DMS114 treated with DMSO at 0.1 percent for 48 hours (cell line): Measurements from ENCODE around the gene IFNAR1.
A peak's percentile ranks its signal among the peaks of the same experiment; 100 is the strongest.

Experiments used
- DNase-seq: peaks from one replicate; lab custom pipeline; 2025; ENCODE audit not compliant: unreplicated experiment; lab: John Stamatoyannopoulos, UW

Gene IFNAR1

DNA sequence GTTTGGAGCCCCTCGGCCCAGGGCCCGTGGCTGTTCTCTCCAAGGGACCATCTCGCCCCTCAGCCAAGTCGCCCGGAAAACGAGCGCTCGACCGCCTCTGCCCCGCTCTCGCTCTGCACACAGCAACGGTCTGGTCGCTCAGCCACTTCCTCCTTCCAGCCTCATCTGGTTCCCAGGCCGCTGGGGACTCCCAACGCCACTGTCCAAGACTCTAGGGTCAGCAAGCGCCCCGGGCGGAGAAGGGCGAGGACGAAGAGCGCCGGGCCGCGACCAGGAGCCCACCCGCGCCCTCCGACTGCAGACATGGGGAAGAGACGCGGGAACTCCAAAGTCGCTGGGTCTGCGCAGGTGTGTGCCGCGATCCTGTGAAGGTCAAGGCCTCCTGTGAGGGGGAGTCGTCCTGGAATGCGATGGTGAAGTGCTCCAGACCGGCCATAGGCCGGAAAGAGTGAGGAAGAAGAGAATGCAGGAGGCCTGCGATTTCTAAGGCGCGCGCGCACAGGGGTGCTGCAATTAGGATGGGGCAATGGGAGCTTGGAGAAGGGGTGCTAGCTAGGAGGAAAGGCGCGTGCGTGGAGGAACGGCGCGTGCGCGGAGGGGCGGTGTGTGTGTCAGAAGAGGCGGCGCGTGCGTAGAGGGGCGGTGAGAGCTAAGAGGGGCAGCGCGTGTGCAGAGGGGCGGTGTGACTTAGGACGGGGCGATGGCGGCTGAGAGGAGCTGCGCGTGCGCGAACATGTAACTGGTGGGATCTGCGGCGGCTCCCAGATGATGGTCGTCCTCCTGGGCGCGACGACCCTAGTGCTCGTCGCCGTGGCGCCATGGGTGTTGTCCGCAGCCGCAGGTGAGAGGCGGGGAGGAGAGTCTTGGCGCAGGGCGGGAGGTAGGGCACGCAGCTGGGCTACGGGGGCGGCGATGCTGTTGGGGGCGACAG, at the start of gene IFNAR1:
Gene IFNAR1, plus strand, starts transcription at position 680 of the 931 bp plus-strand sequence. Its CDS starts 86 bp downstream, at position 766.
- DNase-seq, result peak; percentile 91

DNA sequence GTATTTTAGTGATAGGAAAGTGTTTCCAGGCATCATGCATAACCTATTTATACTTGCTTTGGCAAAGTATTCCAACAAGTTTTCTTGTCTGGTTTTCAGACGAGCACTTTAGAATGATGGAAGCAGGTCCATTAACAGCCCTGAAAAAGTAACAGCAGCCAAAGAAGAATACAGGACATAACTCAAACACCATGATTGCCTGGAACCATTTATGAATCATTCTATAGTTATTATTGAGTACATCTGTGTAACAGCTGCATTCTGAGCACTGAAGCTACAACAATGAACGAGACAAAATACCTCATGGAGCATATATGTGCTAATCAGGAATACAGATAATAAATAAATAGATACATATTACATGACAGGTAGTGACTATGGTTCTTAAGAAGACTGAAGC, 46.0 kb upstream of the IFNAR1 start:
- DNase-seq, result no peak

GRCh38 chr21:33279330-33279820, 45.4 kb upstream of the IFNAR1 start:
- no peak for DNase-seq

DNA sequence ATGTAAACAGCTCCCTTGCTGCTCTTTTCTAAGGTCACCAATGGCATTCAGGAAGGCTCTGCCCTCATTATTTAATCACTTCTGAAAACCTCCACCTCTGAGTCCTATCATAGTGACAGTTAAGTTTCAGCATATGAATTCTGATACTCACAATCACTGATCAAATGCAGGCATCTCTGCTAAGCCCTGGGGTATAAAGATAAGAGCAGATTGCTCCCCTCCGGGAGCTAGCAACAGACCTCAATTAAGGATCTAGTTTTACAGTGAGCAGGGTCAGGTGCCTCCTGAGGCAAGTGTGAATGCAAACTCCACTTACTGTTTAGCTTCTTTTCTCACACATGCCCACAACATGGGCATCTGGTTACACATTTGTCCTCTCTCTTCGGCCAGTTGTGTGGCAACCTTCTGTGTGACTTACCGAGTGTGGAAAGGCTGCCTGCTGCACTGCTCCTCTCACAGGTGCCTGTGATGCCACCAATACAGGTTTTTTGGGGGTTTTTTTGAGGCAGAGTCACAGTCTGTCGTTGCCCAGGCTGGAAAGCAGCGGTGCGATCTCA, 43.6 kb upstream of the IFNAR1 start:
- DNase-seq, result no peak

DNA sequence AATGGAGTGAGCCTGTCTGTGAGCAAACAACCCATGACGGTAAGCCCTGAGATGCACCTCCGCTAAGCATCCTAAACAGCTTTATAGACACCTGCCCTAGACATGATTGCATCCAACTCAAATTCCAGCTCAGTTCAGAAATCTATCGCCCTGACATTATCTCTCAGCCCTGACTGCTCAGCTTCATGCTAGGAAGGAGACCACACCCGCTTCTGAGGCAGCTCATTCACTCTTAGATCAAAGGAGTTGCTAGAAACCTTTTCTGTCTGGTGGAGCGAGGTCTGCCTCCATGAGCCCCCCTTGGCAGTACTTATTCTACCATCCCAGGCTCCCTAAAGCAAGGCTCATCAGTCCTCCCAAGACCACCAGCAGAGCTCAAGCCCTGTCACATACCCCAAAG, 41.6 kb upstream of the IFNAR1 start:
- no peak for DNase-seq

DNA sequence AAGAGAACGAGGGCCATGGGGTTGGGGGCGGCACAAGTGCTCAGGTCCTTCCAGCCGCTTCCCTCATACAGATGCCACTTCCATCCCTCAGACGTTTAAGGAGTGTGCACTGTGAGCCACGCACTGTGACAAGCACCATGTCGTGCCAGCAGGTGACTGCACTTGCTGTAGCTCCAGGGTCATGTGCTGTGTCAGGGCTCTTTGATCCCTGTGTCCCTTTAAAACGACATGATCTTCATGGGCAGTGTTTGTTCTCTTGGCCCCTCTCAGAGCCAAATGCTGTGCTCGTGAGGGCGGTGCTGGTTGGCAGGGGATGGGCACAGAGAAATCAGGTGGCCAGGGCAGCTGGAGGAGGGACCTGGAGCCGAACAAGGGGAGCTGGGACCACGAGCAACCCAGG, 38.7 kb upstream of the IFNAR1 start:
- no peak for DNase-seq

DNA sequence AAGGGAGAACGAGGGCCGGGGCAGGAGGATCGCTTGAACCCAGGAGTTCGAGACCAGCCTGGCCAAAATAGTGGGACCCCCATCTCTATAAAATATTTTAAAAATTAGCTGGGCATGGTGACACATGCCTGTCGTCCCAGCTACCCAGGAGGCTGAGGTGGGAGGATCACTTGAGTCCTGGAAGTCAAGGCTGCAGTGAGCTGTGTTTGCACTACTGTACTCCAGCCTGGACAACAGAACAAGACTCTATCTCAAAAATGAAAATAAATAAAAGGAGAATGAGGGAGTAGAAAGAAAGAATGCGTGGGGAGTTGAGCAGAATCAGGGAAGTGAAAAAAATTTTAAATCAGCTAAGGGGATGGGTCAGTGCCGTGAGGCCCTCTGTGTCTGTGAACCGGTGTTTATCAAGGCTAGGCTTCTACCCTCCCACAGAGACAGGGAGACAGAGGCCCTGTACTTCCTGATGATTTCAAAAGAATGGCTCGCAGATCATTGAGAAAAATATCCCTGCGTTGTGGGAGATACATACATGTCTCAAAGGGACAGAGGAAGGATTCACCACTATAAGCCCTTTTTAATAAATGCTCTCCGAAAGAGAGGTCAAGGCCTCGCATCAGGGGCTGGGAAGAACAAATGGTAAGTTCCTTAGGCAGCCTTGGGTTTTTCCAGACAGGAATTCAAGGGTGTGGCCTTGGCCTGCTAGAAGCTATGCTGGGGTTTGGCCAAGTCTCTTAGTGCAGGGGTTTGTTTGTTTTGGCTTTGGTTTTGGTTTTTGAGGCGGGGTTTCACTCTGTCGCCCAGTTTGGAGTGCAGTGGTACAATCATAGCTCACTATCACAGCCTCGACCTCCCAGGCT, 37.9 kb upstream of the IFNAR1 start:
- no peak for DNase-seq

- DNase-seq, result no peak
Measured at GRCh38 chr21:33289199-33289819, 35.5 kb upstream of the IFNAR1 start.

- no peak for DNase-seq
Measured at GRCh38 chr21:33290441-33290840, 34.3 kb upstream of the IFNAR1 start.

DNA sequence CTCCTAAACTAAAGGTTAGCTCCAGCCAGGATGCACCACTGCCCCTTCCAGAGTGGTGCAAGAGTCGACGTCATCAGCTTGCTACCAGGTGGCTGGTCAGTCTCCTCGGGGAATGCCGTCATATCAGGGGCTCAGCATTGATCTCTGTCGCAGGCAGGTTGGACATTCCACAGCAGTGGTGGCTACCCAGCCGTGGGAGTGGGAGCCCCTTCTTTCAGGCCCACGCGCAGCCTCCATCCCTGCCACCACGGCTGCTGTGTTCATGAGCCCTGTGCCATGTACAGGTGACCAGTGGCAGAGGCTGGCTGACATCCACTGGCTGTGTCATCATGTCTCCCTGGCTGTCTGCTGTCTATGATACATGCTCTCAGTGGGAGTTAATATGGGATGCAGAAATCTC, 33.1 kb upstream of the IFNAR1 start:
- DNase-seq, result no peak

DNA sequence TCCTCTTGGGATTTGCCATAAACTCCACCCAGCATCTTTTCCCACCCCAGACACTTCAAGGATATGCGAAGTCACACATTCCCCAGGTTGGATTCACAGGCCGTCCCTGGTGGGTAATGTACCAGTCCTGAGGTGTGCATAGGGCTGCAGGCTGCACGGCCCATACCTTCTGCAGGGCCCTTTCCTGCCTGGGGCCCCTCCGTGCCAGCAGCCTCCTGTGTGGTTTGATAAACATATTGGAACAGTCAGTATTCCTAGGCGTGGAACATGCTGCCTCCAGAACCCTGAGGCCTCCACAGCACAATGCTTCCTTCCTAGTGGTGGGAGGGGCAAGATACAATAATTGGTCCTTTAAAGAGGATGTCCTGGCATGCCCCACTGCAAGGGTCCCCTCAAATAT, 32.0 kb upstream of the IFNAR1 start:
- no peak for DNase-seq

DNA sequence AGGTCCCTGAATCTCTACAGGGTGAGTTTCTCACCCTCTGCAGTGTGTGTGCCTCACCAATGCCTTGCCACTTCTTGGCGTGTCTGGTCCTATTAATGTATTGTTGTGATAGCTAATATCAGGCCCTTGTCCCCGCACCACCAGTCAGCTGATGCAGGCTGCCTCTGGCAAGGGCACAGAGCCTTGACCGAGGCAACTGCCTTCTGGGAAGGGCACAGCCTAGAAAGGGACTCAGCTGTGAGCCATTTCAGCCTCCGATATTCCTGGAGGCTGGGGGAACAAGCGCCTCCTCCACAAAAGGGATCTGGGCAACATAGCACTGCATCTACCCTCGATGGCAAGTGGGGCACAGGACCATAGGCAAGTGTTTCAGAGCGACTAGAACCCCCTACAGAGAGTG, 31.6 kb upstream of the IFNAR1 start:
- DNase-seq, result no peak

DNA sequence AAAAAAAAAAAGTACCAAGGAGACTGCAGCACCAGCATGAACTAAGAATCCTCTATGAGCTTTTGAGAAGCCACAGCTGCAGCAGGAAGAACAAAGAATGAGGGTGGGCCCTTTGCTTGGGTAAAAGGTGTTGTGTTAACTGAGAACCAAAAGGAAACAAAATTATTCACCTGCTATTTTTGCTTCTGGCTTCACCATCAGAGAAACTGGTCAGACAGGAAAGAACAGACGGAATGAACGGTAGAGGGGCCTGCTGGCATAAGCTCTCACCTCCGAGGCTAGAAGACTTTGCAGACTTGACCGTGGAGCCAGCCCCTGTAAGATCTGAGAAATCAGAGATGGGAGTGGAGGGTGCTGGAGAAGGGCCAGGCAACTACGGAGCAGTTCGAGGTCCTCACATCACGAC, 31.0 kb upstream of the IFNAR1 start:
- no peak for DNase-seq

DNA sequence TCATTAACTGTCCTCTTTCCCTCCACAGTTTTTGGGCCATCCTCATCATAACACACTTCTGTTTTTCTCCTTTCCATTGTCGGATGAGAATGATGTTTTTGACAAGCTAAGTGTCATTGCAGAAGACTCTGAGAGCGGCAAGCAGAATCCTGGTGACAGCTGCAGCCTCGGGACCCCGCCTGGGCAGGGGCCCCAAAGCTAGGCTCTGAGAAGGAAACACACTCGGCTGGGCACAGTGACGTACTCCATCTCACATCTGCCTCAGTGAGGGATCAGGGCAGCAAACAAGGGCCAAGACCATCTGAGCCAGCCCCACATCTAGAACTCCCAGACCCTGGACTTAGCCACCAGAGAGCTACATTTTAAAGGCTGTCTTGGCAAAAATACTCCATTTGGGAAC, 28.6 kb upstream of the IFNAR1 start:
- no peak for DNase-seq

DNA sequence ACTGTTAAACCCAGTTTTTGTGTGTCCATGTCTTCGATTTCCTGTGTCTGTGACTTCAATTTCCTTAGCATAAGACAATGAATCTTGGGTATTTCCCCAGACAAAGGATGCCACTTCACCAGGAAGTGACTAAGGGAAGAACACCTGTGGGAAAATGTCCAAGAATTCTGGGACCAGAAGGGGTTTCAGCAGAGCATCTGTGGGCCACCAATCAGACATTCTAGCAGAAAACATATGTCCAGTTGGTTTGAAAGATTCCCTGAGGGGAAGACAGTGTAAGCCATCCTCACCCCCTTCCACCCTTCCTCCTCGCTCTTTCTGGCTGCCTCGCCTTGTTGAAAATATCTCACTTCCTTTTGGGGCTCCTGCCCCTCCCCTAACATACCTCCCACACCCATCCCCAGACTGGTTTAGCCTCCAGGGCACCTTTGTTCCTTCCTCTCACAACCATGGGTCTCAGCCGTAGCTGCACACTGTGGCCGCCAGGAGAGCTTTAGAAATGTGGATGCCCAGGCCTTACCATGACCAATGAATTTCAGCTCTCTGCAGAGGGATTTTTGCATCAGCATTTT, 25.5 kb upstream of the IFNAR1 start:
- no peak for DNase-seq

DNA sequence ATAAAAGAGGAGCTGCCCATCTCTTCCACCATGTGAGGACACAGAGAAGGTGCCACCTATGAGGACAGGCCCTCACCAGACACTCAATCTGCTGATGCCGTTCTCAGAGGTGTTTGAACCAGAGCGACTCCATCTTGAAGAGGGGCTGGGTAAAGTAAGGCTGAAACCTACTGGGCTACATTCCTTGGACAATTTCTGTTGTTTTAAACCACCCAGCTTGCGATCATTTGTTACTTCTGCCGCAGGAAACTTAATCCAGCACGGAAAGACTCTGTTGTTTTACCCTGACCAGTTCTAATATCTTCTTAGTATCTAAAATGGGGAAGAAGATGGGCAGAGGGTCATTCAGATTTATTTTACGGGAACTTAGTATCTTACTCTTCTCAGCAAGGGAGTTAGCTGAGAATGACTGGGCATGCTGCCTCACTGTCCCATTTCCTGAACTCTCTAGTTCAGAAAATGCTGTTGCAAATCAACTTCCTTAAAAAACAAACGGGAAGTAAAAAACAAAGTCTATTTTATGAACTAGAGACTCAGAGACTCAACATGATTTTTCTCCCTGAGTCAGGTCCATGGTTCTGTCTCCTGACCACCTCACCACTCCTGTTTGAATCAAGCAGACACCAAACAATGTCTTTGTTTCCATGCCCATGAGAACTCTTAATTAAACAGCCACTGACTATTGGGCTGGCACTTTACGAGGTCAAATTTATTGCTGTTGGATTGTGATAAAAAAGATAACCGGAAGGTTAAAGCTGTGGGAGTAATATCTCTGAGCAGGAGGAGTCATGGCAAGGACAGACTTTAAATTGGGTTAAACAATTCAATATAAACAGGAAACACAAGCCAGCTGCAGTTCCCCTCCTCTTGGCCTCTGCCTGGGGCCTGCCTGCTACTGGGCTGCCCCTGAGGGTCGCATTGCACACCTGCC, 23.8 kb upstream of the IFNAR1 start:
- no peak for DNase-seq

DNA sequence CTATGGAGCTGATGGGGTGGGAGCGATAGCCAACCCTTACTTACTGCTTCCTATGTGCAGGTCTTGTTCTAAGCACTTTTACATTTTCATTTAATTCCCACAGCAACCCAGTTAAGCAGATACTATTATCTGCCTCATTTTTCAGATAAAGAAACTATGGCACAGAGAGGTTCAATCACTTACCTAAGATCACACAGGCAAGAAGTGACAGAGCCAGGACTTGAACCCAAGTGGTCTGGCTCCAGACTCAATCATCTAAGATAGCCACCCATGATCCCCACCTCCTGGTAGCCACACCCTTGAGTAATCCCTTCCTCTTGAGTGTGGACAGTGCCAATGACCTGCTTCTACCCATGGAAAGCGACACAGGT, 23.2 kb upstream of the IFNAR1 start:
- no peak for DNase-seq

GRCh38 chr21:33302055-33302454, 22.7 kb upstream of the IFNAR1 start:
- DNase-seq, result no peak

DNA sequence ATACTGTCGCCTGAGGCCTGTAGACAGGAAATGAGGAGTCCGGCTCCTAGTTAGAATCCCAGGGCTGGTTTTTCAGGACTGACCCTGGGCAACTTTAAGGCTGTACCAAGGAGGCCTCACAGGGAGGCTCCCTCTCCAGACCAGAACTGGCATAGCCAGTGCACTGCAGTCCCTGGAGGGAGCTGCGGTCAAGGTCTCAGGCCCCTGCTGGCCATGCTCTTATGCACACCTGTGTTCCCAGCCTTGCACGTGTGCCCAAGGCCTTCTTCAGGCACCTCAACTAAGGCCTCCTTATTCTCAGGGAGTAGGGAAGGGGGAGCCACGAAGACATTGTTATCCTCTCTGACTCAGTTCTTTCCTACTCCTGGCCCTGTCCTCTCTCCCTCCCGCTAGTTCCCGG, 22.0 kb upstream of the IFNAR1 start:
- no peak for DNase-seq

GRCh38 chr21:33305344-33305671, 19.5 kb upstream of the IFNAR1 start:
- DNase-seq, result no peak
